Neural cell (in vitro differentiated cells): Measurements from ENCODE around the gene GZMM. TPM values are rescaled to one million over a fixed set of nuclear protein-coding genes. Genes with fewer than 3 reads are reported as not detected.

Source experiments
- H2AFZ ChIP-seq: fragments of 200-600, 300-800 bp; sonication (generic), shearing (Covaris generic); 2 replicates; pipeline ENCODE4 v1.6.0; 2014; ENCODE audit warnings: low read depth, mild to moderate bottlenecking, antibody characterized with exemption, low read length, moderate library complexity
- H3F3A ChIP-seq: fragments of 200-600 bp; shearing (Covaris generic); 2 replicates; pipeline ENCODE4 v1.6.1; 2016; ENCODE audit warnings: mild to moderate bottlenecking, moderate library complexity, mixed read lengths, antibody characterized with exemption, low read length; ENCODE audit not compliant: insufficient read depth, poor library complexity, severe bottlenecking
- H3K27ac ChIP-seq: fragments of 200-600, 300-800 bp; sonication (generic), shearing (Covaris generic); 2 replicates; pipeline ENCODE4 v1.5.1; 2014; ENCODE audit warnings: mild to moderate bottlenecking, low read length, moderate library complexity
- H3K27me3 ChIP-seq: fragments of 300-800, 200-600 bp; sonication (generic), shearing (Covaris generic); 2 replicates; pipeline ENCODE4 v1.6.0; 2014; ENCODE audit warnings: mild to moderate bottlenecking, low read depth, low read length, moderate library complexity; ENCODE audit not compliant: insufficient read depth
- H3K36me3 ChIP-seq: fragments of 300-800, 200-600 bp; sonication (generic), shearing (Covaris generic); 2 replicates; pipeline ENCODE4 v1.5.1; 2014; ENCODE audit warnings: mild to moderate bottlenecking, antibody characterized with exemption, low read length, moderate library complexity; ENCODE audit not compliant: insufficient read depth
- H3K4me2 ChIP-seq: fragments of 300-800, 200-600 bp; sonication (generic), shearing (Covaris generic); 2 replicates; pipeline ENCODE4 v1.6.0; 2014; ENCODE audit warnings: mild to moderate bottlenecking, low read length
- H3K4me3 ChIP-seq: fragments of 300-800, 200-600 bp; sonication (generic), shearing (Covaris generic); 2 replicates; pipeline ENCODE4 v1.5.1; 2014; ENCODE audit warnings: mild to moderate bottlenecking, low read length, moderate library complexity
- H3K79me2 ChIP-seq: fragments of 200-600 bp; shearing (Covaris generic); replicated peaks from 2 replicates; pipeline ENCODE4 v1.6.0; 2014; ENCODE audit warnings: mild to moderate bottlenecking, low read length, moderate library complexity; ENCODE audit not compliant: insufficient read depth
- H3K9ac ChIP-seq: fragments of 300-800, 200-600 bp; sonication (generic), shearing (Covaris generic); 2 replicates; pipeline ENCODE4 v1.6.1; 2016; ENCODE audit warnings: mild to moderate bottlenecking, low read length, mixed read lengths
- H3K9me2 ChIP-seq: fragments of 200-600 bp; shearing (Covaris generic); 2 replicates; pipeline ENCODE4 v1.6.1; 2016; ENCODE audit warnings: mild to moderate bottlenecking, low read length, mixed read lengths; ENCODE audit not compliant: insufficient read depth
- H3K9me3 ChIP-seq: fragments of 200-600, 300-800 bp; sonication (generic), shearing (Covaris generic); 2 replicates; pipeline ENCODE4 v1.6.1; 2016; ENCODE audit warnings: mild to moderate bottlenecking, mixed run types, low read length, moderate library complexity, mixed read lengths
- H4K20me1 ChIP-seq: fragments of 200-600 bp; shearing (Covaris generic); 2 replicates; pipeline ENCODE4 v1.6.1; 2016; ENCODE audit warnings: mild to moderate bottlenecking, mixed run types; ENCODE audit not compliant: insufficient read depth
- CTCF ChIP-seq: fragments of 450-650 bp; IDR thresholded peaks from 2 replicates; pipeline ENCODE4 v1.5.1; 2014; ENCODE audit warnings: antibody characterized with exemption, mild to moderate bottlenecking, moderate library complexity; ENCODE audit not compliant: poor library complexity, severe bottlenecking
- EP300 ChIP-seq: fragments of 450-650 bp; conservative IDR thresholded peaks from 2 replicates; pipeline ENCODE4 v1.6.1; 2014; ENCODE audit warnings: antibody characterized with exemption, mild to moderate bottlenecking, moderate library complexity; ENCODE audit not compliant: poor library complexity, severe bottlenecking
- EZH2 ChIP-seq: fragments of 200-600, 300-800 bp; shearing (Covaris generic), sonication (generic); IDR thresholded peaks from 2 replicates; pipeline ENCODE4 v1.6.1; 2014; ENCODE audit warnings: antibody characterized with exemption, low read length, borderline replicate concordance, mild to moderate bottlenecking; ENCODE audit not compliant: insufficient read depth, poor library complexity, severe bottlenecking
- MXI1 ChIP-seq: fragments of 450-650 bp; conservative IDR thresholded peaks from 2 replicates; pipeline ENCODE4 v1.6.1; 2014; ENCODE audit warnings: antibody characterized with exemption, mild to moderate bottlenecking; ENCODE audit not compliant: poor library complexity, severe bottlenecking
- POLR2AphosphoS5 ChIP-seq: IDR thresholded peaks from 2 replicates; pipeline ENCODE4 v1.6.1; 2012
- RAD21 ChIP-seq: fragments of 450-650 bp; conservative IDR thresholded peaks from 2 replicates; pipeline ENCODE4 v1.6.1; 2014; ENCODE audit warnings: antibody characterized with exemption, mild to moderate bottlenecking, moderate library complexity
- REST ChIP-seq: IDR thresholded peaks from 2 replicates; pipeline ENCODE4 v1.6.1; 2012; ENCODE audit warnings: borderline replicate concordance
- SMC3 ChIP-seq: fragments of 450-650 bp; conservative IDR thresholded peaks from 2 replicates; pipeline ENCODE4 v1.6.1; 2014; ENCODE audit warnings: antibody characterized with exemption, mild to moderate bottlenecking, moderate library complexity; ENCODE audit not compliant: poor library complexity
- TAF1 ChIP-seq: IDR thresholded peaks from 2 replicates; pipeline ENCODE4 v1.6.1; 2012; ENCODE audit warnings: low read depth
- polyA minus RNA-seq: library from RNA; depleted of rRNA, polyadenylated mRNA; stranded (reverse); fragments of >200 nt; gene quantifications from 2 replicates; pipeline ENCODE4 v1.2.3, GENCODE V29; 2014
- polyA plus RNA-seq: library from polyadenylated mRNA; depleted of rRNA; stranded (reverse); fragments of >200 nt; gene quantifications from 2 replicates; pipeline ENCODE4 v1.2.3, GENCODE V29; 2014

The GZMM gene
- polyA plus RNA-seq (0.38 and 0.72 TPM in 2 replicates), polyA minus RNA-seq (not detected in 2 replicates)

GRCh38 chr19:543910-544608, at the start of gene GZMM:
GZMM (plus strand) TSS chr19:544053; CDS start chr19:544072, 19 bp downstream.
- Histone ChIP-seq H3K27ac (no peak within 1 kb of the TSS), H3K4me2 (no peak within 1 kb of the TSS), H3K27me3 (no peaks in the 10 kb centered on the region), H3K9ac (no peak within 1 kb of the TSS), H3K79me2 (no peaks in the 10 kb centered on the region), H3K9me2 (no peaks in the 10 kb centered on the region), H3K36me3 (no peaks in the 10 kb centered on the region), H3K9me3 (no peaks in the 10 kb centered on the region), H3F3A (no peaks in the 10 kb centered on the region), H4K20me1 (no peaks in the 10 kb centered on the region), H3K4me3 (no peak within 1 kb of the TSS), H2AFZ (no peak within 1 kb of the TSS)
- TF ChIP-seq CTCF (no peak), EZH2 (no peak), RAD21 (no peak), REST (no peak), POLR2AphosphoS5 (no peak), TAF1 (no peak), MXI1 (no peak), SMC3 (no peak), EP300 (no peak)

- Histone ChIP-seq H3K9me3 (no peaks in the 10 kb centered on the region), H4K20me1 (no peaks in the 10 kb centered on the region), H3K4me3 (no peak overlapping the region), H3K79me2 (no peaks in the 10 kb centered on the region), H2AFZ (no peak overlapping the region), H3K27ac (no peak overlapping the region), H3K27me3 (peaks cover 32% of the 10 kb centered on the region), H3K36me3 (no peaks in the 10 kb centered on the region), H3K4me2 (no peak overlapping the region), H3F3A (no peaks in the 10 kb centered on the region), H3K9me2 (no peaks in the 10 kb centered on the region), H3K9ac (no peak overlapping the region)
- TF ChIP-seq TAF1: no peak
- TF ChIP-seq POLR2AphosphoS5: no peak
- no peak for TF ChIP-seq CTCF
- no peak for TF ChIP-seq RAD21
- no peak for TF ChIP-seq MXI1
- TF ChIP-seq EZH2: no peak
- TF ChIP-seq SMC3: no peak
- TF ChIP-seq EP300: no peak
- no peak for TF ChIP-seq REST
These were observed 49.4 kb upstream of the GZMM start for GRCh38 chr19:494171-495080.
